OCI-LY1 (cell line): ENCODE measurements around the gene BMP7.

Experiments used
- H2AFZ ChIP-seq: fragments of 200-600 bp; sonication (generic), shearing (Covaris generic); 2 replicates; pipeline ENCODE4 v1.6.0; 2014; ENCODE audit warnings: antibody characterized with exemption, mild to moderate bottlenecking, low read length
- H3F3A ChIP-seq: fragments of 200-600 bp; sonication (generic), shearing (Covaris generic); 2 replicates; pipeline ENCODE4 v1.6.0; 2014; ENCODE audit warnings: mild to moderate bottlenecking, antibody characterized with exemption, low read length, moderate library complexity; ENCODE audit not compliant: insufficient read depth
- H3K27ac ChIP-seq: fragments of 200-600 bp; sonication (generic); 2 replicates; pipeline ENCODE4 v1.5.1; 2014; ENCODE audit warnings: low read length, mixed run types, mild to moderate bottlenecking, low read depth; ENCODE audit not compliant: poor library complexity, severe bottlenecking
- H3K27me3 ChIP-seq: fragments of 200-600 bp; sonication (generic); 2 replicates; pipeline ENCODE4 v1.6.0; 2014; ENCODE audit warnings: antibody characterized with exemption, mild to moderate bottlenecking, low read length, moderate library complexity; ENCODE audit not compliant: insufficient read depth
- H3K36me3 ChIP-seq: fragments of 200-600 bp; sonication (generic); 2 replicates; pipeline ENCODE4 v1.6.1; 2014; ENCODE audit warnings: mild to moderate bottlenecking, antibody characterized with exemption, low read length, moderate library complexity, mixed read lengths; ENCODE audit not compliant: insufficient read depth
- H3K4me1 ChIP-seq: fragments of 200-600 bp; sonication (generic); 2 replicates; pipeline ENCODE4 v1.5.1; 2014; ENCODE audit warnings: mild to moderate bottlenecking, low read length, moderate library complexity; ENCODE audit not compliant: insufficient read depth, severe bottlenecking
- H3K4me2 ChIP-seq: fragments of 200-600 bp; sonication (generic), shearing (Covaris generic); 2 replicates; pipeline ENCODE4 v1.6.1; 2014; ENCODE audit warnings: low read length
- H3K4me3 ChIP-seq: fragments of 200-600 bp; sonication (generic); 2 replicates; pipeline ENCODE4 v1.5.1; 2014; ENCODE audit warnings: low read length, low read depth, mild to moderate bottlenecking, mixed read lengths; ENCODE audit not compliant: poor library complexity, severe bottlenecking
- H3K79me2 ChIP-seq: fragments of 200-600 bp; shearing (Covaris generic); 2 replicates; pipeline ENCODE4 v1.6.1; 2016; ENCODE audit warnings: mixed run types, low read length, mixed read lengths; ENCODE audit not compliant: insufficient read depth
- H3K9ac ChIP-seq: fragments of 200-600 bp; sonication (generic), shearing (Covaris generic); 2 replicates; pipeline ENCODE4 v1.6.1; 2014; ENCODE audit warnings: mild to moderate bottlenecking, low read length, mixed read lengths
- H3K9me2 ChIP-seq: fragments of 200-600 bp; sonication (generic), shearing (Covaris generic); 2 replicates; pipeline ENCODE4 v1.6.1; 2014; ENCODE audit warnings: low read depth, mild to moderate bottlenecking, low read length, mixed read lengths
- H3K9me3 ChIP-seq: fragments of 200-600 bp; shearing (Covaris generic); 2 replicates; pipeline ENCODE4 v1.6.1; 2014; ENCODE audit warnings: low read length, mixed read lengths
- H4K20me1 ChIP-seq: fragments of 200-600 bp; sonication (generic), shearing (Covaris generic); 2 replicates; pipeline ENCODE4 v1.6.0; 2016; ENCODE audit warnings: mild to moderate bottlenecking, low read length; ENCODE audit not compliant: insufficient read depth
- CTCF ChIP-seq: fragments of 200-600 bp; sonication (generic), shearing (Covaris generic); IDR thresholded peaks from 2 replicates; pipeline ENCODE4 v1.5.1; 2017; ENCODE audit warnings: mild to moderate bottlenecking, antibody characterized with exemption, low read length, moderate library complexity, mixed read lengths
- EZH2 ChIP-seq: fragments of 200-600 bp; sonication (generic), shearing (Covaris generic); IDR thresholded peaks from 2 replicates; pipeline ENCODE4 v1.8.0; 2017; ENCODE audit warnings: borderline replicate concordance, mixed run types, mild to moderate bottlenecking, antibody characterized with exemption, low read length, moderate library complexity, mixed read lengths

BMP7 gene

GRCh38 chr20:57180954-57181353, 85.5 kb downstream of the BMP7 start:
- Histone ChIP-seq H3K36me3 (peaks cover 97% of the 10 kb centered on the region), H3K27me3 (no peaks in the 10 kb centered on the region), H3F3A (no peaks in the 10 kb centered on the region; the same call in 1 of the 2 replicates), H3K4me3 (no peak overlapping the region), H4K20me1 (no peaks in the 10 kb centered on the region), H3K4me2 (no peak overlapping the region), H3K9me2 (no peaks in the 10 kb centered on the region), H3K4me1 (peaks cover 12% of the 10 kb centered on the region), H2AFZ (no peak overlapping the region), H3K9me3 (no peaks in the 10 kb centered on the region), H3K9ac (no peak overlapping the region), H3K27ac (no peak overlapping the region), H3K79me2 (no peaks in the 10 kb centered on the region)
- TF ChIP-seq EZH2 = no peak
- no peak for TF ChIP-seq CTCF

- H3F3A ChIP-seq = no peaks in the 10 kb centered on the region; the same call in 1 of the 2 replicates
- H3K79me2 ChIP-seq = no peaks in the 10 kb centered on the region
- no peaks in the 10 kb centered on the region for H3K27me3 ChIP-seq
Observed at GRCh38 chr20:57180387-57180786, 86.1 kb downstream of the BMP7 start.

GRCh38 chr20:57179265-57179664, 87.2 kb downstream of the BMP7 start:
- TF ChIP-seq CTCF (no peak), EZH2 (no peak)

More at GRCh38 chr20:57180387-57180786, 86.1 kb downstream of the BMP7 start:
- H3K27ac ChIP-seq = no peak overlapping the region
- H3K4me2 ChIP-seq = no peak overlapping the region
- no peaks in the 10 kb centered on the region for H4K20me1 ChIP-seq
- no peak overlapping the region for H3K9ac ChIP-seq
- H3K9me3 ChIP-seq = no peaks in the 10 kb centered on the region
- H3K4me3 ChIP-seq = no peak overlapping the region
- H3K36me3 ChIP-seq = peaks cover 97% of the 10 kb centered on the region
- no peak overlapping the region for H2AFZ ChIP-seq
- no peak for TF ChIP-seq CTCF
- no peak for TF ChIP-seq EZH2
- H3K4me1 ChIP-seq = peaks cover 12% of the 10 kb centered on the region
- H3K9me2 ChIP-seq = no peaks in the 10 kb centered on the region

More at GRCh38 chr20:57179265-57179664, 87.2 kb downstream of the BMP7 start:
- Histone ChIP-seq H3K27ac (peak overlapping the region; percentile 45), H3K27me3 (no peaks in the 10 kb centered on the region), H2AFZ (no peak overlapping the region), H4K20me1 (no peaks in the 10 kb centered on the region), H3K4me1 (peaks cover 12% of the 10 kb centered on the region), H3F3A (no peaks in the 10 kb centered on the region; the same call in 1 of the 2 replicates), H3K9me3 (no peaks in the 10 kb centered on the region), H3K36me3 (peaks cover 97% of the 10 kb centered on the region), H3K4me2 (no peak overlapping the region), H3K9ac (no peak overlapping the region), H3K79me2 (no peaks in the 10 kb centered on the region), H3K9me2 (no peaks in the 10 kb centered on the region), H3K4me3 (no peak overlapping the region)
